CD4-positive, alpha-beta T cell treated with Interleukin-17A for 4 hours (primary cell): ENCODE measurements around the gene FHIT.

Experiments
- DNase-seq: peaks from one replicate; pipeline ENCODE4 v3.0.0-alpha.2; 2020; ENCODE audit warnings: mixed read lengths

FHIT gene

DNA sequence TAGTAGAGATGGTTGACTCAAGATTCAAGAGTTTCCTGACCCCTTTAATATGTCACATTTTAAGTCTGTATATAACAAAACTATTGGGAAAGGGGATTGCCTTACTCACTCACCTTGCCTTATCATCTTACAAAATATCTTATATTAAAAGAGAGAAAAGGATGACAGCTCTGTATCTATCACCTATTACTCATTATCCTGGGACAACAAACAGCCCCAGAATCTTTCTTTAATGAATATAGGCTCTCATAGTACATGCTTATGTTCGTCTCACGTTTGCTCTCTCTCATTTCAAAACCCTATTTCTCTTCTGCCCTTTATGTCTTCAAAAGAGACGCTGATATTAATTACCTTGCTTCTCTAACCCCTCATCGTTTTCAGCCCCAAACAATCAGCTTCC is 1178.0 kb downstream of the FHIT start:
- no peak for DNase-seq

DNA sequence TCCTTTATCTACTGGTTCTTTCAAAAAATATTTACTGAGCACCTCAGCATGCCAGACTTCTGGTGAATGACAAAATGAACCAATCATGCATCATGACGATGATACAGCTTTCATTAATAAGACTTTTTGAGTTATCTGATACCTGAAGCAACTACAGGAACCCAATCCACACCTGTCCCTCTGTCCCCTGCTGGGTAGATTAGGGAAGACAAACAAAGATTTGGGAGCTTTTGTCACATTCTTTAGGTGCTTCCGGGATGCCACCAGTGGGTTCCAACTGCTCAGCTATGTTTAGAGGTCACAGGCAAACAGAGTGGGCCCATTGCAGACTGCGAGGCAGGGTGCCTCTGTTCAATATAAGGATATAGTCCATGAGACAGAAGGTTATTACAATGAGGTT is 1180.9 kb downstream of the FHIT start:
- no peak for DNase-seq

DNA sequence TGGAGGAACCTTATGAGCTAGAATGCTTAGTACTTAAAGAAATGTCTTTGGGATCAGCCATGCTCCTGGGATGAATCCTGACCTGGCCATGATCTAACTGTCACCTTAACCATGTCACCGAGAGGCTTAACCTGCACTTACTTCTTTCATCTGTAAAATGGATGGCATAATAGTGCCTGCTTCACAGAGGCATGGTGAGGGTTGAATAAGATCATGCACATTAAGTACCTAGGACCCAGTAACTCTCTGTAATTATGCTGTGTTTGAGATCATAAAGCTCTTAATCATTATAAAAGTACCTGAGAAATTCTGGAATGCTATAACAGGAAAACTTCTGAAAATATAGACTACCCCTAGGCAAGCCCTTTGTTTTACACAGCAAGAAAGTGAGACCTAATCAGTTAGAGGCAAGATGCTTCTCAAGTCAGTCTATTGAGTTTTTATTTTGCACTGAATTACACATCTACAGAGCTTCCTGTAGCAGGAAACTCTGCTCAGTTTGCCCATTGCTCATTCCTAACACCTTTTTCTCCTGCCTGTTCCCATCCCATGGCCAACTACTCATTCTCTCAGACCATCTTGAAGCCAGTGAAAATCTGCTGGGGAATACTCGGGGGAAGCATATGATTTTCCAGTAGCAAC is 1185.9 kb downstream of the FHIT start:
- DNase-seq: no peak

DNA sequence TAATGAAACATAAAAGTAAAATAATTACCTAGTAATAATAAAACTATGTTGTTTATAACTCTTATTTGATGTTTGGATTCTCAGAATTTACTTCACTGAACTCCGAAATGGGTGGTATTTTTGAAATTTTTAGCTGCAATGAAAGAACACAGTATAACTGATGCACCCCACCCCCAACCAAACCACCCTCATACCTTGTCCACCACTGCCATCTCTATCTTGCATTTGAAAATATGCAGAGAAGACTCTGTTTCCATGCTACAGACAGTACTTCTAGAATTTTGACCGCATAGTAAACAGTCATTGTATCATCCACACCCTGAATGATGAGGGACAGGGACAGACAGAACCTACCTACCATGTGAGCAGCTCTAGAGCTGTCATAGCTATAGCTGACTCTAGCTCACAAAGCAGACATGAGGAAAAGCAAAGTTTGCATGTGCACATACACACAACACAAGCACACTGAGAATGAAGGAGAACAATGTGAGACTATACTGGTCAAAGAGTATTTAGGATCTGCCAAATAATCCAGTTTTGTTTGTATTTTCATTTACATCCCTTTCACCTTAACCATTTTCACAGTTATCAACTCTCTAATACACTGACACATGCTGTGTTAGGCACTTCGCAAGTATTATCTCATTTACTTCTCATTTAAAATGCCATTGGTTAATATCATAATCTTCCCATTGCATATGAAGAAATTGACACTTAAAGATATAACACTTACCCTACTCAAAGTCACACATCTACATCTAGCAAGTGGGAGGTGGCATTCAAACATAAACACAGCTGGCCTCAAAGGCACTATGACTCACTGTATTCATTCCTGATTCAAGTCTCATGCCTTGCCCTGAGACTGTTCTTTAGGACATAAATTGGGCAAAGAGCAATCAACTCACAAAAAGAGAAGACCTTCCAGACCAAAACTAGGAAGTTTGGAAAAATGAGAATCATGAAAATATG is 1186.8 kb downstream of the FHIT start:
- peak; percentile 46 for DNase-seq

DNA sequence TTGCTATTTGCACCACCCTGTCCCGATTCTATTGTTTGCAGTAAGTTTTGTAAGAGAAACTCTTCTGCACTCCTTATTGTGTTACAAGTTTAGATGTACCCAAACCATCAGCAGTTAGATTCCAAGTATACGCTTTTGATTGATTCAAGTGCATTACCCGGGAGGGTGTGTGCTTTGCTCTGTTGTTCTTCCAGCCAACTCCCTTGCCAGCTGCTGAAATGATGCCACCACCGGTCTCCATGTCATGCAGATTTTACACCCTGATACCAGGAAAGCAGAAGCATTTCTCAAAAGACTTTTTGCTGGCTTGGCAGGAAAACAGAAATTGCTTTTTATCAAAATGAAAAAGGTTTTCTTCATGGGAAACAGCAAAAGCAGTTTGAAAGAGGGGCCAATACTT is 1194.8 kb downstream of the FHIT start:
- peak; percentile 47 for DNase-seq

DNA sequence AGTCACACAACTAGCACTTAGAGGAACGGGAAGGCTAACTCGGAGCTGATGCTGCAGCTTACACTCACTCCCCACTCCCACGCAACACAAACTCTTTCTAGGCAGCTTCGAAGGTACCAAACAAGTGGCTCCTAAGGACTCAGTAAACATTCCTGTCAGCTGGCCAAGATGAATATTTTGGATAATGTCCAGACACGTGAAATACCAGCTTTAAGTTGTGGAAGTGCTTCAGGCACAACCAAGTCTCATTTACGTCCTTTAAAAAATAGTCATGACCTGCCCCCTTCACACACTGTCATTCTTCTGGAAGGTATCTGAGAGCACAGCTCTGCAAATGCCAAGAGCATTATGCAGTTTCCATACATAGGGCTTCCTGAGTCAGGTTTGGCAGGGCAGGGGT is 1195.5 kb downstream of the FHIT start:
- no peak for DNase-seq

DNA sequence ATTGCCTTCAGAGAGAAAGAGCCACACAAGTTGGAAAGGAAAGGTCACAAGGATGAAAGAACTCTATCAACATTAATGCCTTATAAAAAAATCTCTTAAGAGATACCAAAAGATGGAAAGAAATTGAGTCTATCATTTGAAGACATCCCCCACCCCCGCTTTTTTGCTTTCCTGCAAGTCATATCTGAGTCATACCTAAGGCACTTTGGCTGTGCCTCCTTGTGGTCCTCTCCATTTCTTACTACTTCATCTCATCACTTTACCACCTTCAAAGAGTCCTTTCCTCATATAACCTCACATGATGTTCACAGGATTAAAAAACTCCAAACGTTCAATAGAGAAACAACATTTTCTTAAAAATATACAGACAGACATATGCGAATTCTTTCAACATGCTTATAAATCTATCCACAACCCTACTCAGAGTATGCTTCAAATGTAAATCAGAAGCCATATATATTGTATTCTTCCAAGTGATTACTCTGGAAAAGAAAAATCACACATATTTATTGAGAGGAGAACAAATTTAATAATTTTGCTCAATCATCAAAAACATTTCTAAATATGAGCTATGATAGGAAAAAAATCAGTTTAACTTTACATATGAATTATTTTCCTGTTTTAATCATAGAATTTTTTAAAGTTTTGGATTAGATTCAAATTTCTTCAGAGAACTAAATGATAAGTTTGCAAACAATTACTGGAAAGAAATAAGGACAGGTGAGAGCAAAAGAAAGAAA is 1197.6 kb downstream of the FHIT start:
- peak; percentile 74 for DNase-seq

DNA sequence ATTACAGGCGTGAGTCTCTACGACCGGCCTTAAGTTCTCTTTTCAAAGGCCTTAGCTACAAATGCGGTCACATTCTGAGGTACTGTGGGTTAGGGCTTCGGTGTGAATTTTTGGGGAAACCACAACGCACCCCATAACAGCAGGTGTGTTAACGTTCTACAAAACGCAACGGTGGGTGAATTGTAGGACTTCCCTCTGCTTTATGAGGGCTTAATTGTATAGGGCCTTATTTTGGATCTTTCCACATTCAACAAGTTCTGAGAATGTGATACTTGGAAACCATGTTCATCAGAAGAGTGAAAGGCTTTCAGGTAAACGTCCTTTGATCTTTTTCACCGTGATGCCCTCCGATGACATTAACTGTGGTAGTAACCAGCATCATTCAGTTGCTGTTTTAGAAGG is 1202.8 kb downstream of the FHIT start:
- DNase-seq: peak; percentile 39

DNA sequence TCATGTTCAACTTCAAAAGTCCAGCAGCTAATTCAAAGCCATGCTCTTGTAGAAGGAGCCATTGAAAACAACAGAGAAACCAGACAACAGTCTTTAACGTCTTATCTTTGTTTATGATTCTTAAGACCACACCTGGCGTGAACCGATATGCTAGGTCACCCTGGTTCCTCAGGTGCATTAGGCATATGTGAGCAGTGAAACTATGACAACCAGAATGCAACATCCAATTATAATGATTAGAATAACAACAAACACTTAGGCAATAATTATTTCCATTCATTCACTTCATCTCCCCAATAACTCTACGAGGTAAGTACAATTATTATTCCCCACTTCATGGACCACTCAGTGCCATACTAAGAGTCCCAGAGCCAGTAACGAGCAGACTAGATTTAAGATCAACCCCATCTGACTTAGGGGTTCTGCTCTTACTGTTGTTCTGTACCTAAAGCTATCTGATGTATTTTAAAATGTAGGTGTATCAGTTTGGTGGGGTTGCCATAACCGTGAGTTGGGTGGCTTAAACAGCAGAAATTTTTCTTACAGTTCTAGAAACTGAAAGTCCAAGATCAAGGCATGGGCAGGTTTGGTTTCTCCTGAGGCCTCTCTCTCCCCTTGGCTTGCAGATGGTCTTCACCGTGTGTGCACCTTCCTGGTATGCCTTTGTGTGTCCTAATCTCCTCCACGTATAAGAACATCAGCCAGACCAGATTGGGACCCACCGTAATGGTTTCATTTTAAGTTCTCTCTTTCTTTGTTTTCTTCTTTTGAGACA is 1203.6 kb downstream of the FHIT start:
- DNase-seq: no peak

DNA sequence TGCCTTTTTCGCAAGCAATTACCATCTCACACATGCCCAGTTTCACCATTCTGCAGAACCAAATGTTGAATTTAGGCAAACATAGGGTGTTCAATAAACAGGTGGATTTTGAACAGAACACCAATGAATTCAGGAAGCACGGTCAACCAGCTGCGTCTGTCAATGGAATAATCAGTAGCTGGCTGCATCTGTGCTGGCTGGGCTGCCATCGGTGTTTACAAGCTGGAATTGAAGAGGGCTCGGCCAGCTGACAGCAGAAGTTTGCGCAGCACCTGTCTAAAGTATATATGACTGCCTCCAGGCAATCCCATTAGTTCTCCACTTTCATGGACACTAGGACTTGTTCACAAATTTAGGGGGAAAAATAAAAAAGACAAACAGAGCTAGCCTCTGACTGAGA is 1205.0 kb downstream of the FHIT start:
- no peak for DNase-seq

DNA sequence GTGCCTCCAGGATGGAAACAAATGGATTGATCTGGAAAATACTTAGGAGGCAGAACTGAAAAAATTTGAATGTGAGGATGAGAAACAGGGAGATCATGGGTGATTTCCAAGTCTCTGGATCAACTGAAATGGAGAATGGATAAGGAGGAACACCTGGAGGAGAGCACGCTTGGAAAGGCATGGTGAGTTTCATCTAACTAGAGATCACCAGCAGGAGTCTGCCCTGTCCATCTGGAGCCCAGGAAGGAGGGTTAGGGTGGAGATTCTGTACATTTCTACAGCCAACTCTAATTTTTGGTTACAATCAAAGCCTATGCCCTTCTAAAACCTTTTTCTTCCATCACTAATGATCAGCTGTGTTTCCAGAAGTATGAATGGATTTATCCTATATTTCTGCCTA is 1205.6 kb downstream of the FHIT start:
- DNase-seq: no peak

DNA sequence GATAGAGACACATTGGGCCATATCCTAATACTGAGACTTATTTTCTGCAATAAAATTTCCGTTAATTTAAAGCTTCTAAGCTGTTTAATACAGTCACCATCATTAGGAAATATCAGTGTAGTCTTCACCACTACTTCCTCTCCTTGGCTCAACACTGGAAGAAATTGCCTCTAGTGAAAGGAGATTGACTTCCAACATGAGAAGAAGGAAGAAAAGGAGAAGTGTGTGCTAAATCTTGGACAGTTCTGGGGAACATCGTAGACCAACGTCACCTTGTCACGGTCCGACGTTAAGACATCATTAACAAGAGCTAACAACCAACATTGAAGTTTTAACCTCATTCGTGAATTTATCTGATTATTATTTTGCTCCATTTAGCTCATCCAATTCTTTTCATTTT is 1214.4 kb downstream of the FHIT start:
- no peak for DNase-seq

DNA sequence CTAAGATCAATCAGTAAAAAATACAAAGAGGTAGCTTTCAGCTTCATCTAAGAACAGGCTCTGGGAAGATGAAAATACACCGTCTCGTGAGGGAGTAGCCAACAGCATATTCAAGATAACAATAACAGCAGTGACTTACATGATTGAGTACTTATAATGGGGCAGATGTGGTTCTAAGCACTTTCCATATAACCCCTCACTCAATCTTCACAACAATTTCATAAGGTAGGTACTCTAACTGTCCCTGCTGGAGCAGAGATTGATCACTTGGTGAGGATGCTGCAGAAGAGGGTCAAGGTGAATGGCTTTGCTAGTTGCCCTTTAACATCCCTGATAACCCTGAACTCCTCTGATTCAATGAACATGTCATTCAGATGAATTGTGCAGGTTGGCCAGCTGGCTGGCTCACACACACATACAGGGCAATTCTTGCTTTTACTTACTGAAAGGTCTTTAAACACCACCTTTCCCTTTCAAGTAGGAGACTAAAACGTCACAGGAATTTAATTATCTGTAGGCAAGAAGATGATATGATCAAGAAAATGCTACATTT is 1217.3 kb downstream of the FHIT start:
- DNase-seq: no peak

DNA sequence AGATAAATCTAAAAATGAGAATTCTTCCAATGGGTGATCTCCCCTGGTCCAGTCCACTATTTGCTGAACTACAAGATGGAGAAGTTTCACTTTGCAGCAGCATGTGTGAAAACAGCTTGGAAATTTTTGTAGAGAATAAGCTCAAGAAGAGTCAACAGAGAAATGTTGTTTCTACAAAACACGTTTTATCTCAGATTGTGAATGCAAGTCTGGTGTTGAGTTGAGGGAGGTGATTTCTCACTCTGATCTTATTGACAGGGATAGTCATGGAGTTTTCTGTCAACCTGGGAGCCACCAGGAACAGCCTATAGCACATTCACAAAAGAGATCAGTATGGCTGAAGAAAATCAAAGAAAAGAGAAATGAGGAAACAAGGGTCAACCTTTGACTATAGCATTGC is 1220.3 kb downstream of the FHIT start:
- no peak for DNase-seq

DNA sequence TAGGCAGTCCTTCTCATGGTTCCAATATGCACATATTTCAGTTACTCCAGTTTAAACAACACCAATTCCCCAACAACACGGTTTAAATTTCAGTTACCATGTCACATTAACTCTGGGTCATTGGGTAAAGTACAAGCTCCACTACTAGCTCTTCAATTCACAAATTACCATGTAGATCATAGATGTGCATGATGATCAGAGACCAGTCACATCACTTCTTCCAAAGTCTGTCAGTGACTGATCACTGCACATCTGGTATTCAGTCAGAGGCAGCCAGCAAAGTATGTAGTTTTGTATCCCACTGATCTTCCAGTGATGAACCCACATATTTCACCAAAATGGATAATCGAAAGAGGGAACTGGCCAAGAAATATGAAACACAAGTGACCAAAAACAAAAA is 1223.0 kb downstream of the FHIT start:
- DNase-seq: no peak

DNA sequence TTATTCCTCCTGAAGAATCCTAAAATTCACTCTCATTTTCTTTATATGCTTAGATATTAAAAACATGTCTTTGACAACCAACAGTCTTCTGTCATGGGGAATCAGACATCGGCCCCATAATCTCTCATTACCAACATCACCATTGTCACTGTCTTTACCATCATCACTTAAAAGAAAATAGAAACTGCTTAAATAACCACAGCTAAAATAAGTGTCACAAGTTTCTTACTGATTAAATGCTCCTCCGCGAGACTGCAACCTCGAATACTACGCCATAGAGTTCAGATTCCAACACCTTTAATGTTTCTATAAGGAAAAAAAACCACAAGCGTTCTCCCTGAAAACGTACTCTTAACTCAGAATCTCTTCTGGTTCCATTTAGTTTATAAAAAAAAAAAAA is 1223.9 kb downstream of the FHIT start:
- no peak for DNase-seq

DNA sequence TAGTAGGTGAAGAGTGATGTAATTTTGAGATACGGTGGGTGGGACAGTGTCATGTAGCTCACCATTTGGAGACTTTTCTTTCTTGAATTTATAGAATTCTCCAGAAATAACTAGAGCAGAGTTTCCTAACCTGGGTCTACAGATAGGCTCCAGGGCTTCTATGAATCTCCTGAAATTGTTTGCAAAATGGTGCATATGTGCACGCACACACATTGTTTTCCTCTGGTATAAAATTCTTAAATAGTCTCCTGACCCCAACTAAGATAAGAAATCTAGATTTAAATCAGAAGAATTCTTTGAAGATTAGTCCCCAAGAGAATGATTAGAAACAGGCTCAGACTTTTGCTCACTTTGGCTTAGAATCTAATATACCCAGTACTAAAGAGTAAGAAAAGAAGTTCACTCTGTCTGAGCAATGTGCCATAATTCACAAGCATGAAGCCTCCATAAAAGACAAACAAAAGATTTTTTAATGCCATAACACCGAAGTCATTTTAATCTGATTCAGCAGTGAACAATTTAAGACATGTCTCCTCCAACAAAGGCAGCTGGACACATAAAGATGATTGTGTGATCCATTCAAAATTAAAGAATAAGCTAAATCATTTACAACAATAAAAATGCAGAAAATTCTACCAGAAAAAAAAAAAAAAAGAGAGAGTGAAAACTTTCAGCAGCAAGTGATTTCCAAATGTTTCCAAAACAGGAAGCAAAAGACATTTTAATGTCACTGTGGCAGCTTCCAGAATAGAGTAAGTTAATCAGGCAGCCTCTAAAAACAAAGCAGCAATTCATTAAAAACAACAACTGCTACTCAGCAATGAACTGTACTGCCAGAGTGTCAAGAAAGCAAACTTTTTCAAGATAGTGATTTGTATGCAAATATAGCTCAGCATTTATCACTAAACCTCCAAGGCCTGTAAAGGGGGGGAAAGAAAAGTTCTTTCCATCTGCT is 1225.9 kb downstream of the FHIT start:
- DNase-seq: no peak

DNA sequence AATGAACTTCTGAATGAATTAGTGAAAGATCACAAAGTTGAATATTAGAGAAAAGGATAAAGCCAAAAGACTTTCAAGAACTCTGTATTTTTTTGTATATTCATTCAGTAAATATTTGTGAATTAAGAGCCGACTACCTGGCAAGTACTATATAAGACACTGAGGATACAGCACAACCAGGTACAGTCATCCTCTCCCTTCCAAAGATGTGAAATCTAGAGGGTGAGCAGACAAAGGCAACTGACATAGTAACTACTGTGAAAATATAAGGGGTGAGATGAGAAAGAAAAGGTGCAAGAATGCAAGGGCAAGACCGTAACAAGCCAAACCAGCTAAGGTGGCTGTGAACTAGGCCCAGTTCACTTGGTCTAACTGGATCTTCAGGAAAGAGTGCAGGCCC is 1226.9 kb downstream of the FHIT start:
- DNase-seq: no peak

DNA sequence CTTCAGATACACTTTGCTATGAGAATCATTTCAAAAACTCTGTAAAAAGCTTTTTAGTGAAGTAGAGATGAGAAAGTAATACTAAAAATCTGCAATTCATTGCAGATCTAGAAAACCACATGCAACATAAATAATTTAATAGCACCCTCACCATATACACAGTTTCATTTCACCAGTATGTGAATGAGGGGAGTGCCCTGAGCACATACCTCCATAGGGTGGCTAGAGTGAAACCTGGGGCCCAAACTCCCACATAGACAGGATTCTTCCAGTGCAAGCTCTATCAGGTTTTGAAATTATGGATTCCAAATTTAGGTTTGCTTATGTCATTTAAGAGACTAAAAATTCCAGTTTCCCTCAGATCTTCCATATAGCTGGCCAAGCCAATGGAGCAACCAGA is 1228.1 kb downstream of the FHIT start:
- DNase-seq: no peak

DNA sequence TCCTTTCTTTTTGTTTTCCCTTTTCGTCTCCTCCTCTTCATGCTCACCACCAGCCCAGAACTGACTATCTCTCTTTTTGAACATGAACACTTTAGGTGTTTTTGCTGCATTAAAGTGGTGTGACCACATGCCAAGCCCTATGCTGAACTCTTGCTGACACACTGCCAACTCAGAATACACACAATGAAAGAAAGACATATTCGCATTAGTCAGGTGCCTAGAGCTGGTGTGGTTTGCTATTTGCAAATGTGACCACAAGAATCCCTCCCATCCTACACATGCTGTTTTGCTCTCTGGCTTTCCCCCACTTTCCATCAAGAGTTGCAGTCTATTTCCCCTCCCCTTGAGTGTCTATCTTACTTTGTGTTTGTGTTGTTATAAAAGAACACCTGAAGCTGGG is 1233.6 kb downstream of the FHIT start:
- peak; percentile 71 for DNase-seq

DNA sequence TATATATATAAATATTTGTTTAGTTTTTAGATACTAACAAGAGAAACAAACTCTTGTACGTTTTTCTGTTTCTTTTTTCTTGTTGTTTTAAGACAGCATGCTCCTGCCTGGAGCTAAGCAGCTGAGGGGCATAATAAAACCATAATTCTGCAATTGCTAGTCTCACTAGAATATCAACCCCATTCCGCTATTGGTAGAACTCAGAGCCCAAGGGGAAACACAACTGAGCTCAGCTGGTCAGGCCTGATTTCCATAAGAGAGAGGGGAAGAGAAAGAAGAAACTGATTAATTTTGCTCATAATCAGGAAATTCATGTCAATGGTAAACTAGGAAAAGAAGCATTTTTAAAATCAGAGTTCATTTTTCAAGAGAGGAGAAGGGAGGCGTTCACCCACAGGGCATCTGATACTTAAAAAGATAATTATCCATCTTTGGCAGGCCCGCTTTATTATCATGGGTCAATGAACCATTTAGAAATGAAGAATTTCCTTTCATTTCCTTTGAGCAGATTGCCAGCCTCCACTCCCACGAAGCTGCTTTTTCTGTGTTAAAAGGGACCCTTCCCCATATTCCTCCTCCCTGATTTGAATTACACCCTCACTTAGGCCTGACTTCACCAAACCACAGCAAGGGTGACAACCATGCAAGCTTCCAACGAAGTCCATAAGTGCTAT is 1236.1 kb downstream of the FHIT start:
- no peak for DNase-seq
